Body of pancreas (tissue), 4 donors: ENCODE measurements around the gene SLC4A7.

ENCODE experiments used
- POLR2A ChIP-seq, 3 donors: fragments of 450-650 bp; IDR thresholded peaks; one replicate each; pipeline ENCODE4 v1.6.1; 2016; ENCODE audit warnings: antibody characterized with exemption in 3 of 3, mild to moderate bottlenecking in 2 of 3
- TF ChIP-seq, protein P1 (sequence below), 7 experiments: fragments of 450-650 bp in 4 of 7; fragments of 200-600 bp in 3 of 7; sonication (generic) in 3 of 7; IDR thresholded peaks; one replicate each; pipeline ENCODE4 v1.5.1; 2016 to 2019; ENCODE audit warnings: antibody characterized with exemption in 7 of 7

DNA sequence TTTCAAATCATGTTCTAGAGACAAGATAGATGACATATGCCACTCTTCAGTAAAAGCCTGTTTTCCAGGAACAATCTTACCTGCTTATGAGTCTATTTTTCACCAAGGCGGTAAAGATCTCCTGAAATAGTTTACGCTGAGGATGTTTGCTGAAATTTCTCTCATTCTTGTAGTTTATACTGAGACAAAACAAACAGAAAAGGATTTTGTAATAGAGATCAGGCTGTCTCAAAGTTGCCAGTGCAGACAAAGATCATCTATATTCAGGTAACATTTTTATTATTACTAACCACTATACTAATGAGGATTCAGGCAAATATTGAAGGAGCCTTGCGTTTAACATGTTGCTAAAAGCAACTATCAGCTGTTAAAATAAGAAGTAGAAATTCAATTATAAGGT is 140.0 kb downstream of the SLC4A7 start:
- TF ChIP-seq, protein P1, sequence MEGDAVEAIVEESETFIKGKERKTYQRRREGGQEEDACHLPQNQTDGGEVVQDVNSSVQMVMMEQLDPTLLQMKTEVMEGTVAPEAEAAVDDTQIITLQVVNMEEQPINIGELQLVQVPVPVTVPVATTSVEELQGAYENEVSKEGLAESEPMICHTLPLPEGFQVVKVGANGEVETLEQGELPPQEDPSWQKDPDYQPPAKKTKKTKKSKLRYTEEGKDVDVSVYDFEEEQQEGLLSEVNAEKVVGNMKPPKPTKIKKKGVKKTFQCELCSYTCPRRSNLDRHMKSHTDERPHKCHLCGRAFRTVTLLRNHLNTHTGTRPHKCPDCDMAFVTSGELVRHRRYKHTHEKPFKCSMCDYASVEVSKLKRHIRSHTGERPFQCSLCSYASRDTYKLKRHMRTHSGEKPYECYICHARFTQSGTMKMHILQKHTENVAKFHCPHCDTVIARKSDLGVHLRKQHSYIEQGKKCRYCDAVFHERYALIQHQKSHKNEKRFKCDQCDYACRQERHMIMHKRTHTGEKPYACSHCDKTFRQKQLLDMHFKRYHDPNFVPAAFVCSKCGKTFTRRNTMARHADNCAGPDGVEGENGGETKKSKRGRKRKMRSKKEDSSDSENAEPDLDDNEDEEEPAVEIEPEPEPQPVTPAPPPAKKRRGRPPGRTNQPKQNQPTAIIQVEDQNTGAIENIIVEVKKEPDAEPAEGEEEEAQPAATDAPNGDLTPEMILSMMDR (IDR thresholded peaks at IDR 0.05), result no peak
- no peak for TF ChIP-seq POLR2A (IDR thresholded peaks at IDR 0.05)
